ENCODE results near the gene COX19.

DNA sequence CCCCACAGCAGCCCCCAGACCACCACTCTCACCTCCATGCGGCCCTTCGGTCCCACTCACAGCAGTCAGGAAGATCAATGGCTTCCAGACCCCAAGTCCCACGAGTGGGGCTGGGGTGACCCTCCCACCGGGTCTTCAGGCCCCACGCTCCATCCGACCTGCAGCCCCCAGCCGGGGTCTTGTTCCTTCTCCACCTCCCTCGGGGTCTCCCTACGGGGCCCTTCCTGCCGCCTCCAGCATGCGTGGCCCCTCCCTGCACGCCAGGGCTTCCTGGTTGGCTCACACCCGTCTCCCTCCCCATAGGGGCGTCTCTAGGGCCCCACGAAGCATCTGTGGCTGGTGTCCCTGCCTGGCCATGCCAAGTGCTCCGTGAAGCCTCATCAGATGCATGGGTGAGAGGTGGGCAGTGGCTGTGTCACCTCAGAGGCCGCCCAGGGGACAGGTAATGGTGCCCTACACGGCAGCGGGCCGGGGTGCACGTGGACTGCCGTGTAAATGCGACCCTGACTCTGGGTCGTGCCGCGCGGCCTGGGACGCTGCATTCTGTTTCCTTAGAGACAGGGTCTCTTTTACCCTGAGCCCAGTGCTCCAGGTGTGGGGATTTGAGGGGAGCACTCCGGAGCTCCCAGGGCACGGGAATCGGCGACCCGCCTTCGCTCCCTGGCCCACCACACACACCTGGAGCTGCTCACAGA, 40.7 kb downstream of the COX19 start:
- TF ChIP-seq, protein P1, sequence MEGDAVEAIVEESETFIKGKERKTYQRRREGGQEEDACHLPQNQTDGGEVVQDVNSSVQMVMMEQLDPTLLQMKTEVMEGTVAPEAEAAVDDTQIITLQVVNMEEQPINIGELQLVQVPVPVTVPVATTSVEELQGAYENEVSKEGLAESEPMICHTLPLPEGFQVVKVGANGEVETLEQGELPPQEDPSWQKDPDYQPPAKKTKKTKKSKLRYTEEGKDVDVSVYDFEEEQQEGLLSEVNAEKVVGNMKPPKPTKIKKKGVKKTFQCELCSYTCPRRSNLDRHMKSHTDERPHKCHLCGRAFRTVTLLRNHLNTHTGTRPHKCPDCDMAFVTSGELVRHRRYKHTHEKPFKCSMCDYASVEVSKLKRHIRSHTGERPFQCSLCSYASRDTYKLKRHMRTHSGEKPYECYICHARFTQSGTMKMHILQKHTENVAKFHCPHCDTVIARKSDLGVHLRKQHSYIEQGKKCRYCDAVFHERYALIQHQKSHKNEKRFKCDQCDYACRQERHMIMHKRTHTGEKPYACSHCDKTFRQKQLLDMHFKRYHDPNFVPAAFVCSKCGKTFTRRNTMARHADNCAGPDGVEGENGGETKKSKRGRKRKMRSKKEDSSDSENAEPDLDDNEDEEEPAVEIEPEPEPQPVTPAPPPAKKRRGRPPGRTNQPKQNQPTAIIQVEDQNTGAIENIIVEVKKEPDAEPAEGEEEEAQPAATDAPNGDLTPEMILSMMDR (IDR thresholded peaks at IDR 0.05): no peak
- no peak for TF ChIP-seq EP300 (IDR thresholded peaks at IDR 0.05)
- no peak for TF ChIP-seq POLR2AphosphoS5 (IDR thresholded peaks at IDR 0.05)
- TF ChIP-seq POLR2A (IDR thresholded peaks at IDR 0.05): no peak
